EL (cell line): ENCODE measurements around the gene IL1RAPL2.
"Not testable (repeated sequence)": the region's sequence is repeated elsewhere in the genome, so short reads cannot be mapped to it uniquely, and the experiment has no call there.

Experiments
- DNase-seq: peaks from one replicate; pipeline ENCODE4 v3.0.0-alpha.2; 2016

The IL1RAPL2 gene

GRCh38 chrX:104863466-104863865 lies 297.5 kb downstream of the IL1RAPL2 start:
- no peak for DNase-seq

GRCh38 chrX:104864296-104864695 lies 298.3 kb downstream of the IL1RAPL2 start:
- no peak for DNase-seq

- DNase-seq = no peak
Observed at GRCh38 chrX:104877504-104877903, 311.5 kb downstream of the IL1RAPL2 start.

GRCh38 chrX:104902070-104902469 lies 336.1 kb downstream of the IL1RAPL2 start:
- DNase-seq = no peak

- not testable (repeated sequence) for DNase-seq
Observed at GRCh38 chrX:104909694-104910093, 343.7 kb downstream of the IL1RAPL2 start.

GRCh38 chrX:104913348-104913747 lies 347.3 kb downstream of the IL1RAPL2 start:
- DNase-seq = no peak

GRCh38 chrX:104914686-104915085 lies 348.7 kb downstream of the IL1RAPL2 start:
- DNase-seq = not testable (repeated sequence)

- DNase-seq = no peak
Observed at GRCh38 chrX:104918122-104918521, 352.1 kb downstream of the IL1RAPL2 start.

- DNase-seq = no peak
Observed at GRCh38 chrX:104921584-104922205, 355.7 kb downstream of the IL1RAPL2 start.

- peak; percentile 47 for DNase-seq
Observed at GRCh38 chrX:104922206-104922621, 356.2 kb downstream of the IL1RAPL2 start.

GRCh38 chrX:104929324-104929723 lies 363.3 kb downstream of the IL1RAPL2 start:
- no peak for DNase-seq

- no peak for DNase-seq
Observed at GRCh38 chrX:104935581-104935980, 369.6 kb downstream of the IL1RAPL2 start.

GRCh38 chrX:104953251-104953650 lies 387.3 kb downstream of the IL1RAPL2 start:
- no peak for DNase-seq

- DNase-seq = no peak
Observed at GRCh38 chrX:104961926-104962325, 395.9 kb downstream of the IL1RAPL2 start.

- no peak for DNase-seq
Observed at GRCh38 chrX:104968241-104968640, 402.2 kb downstream of the IL1RAPL2 start.

- no peak for DNase-seq
Observed at GRCh38 chrX:104972737-104973136, 406.7 kb downstream of the IL1RAPL2 start.

- DNase-seq = no peak
Observed at GRCh38 chrX:104987063-104987462, 421.1 kb downstream of the IL1RAPL2 start.

GRCh38 chrX:104988038-104988437 lies 422.0 kb downstream of the IL1RAPL2 start:
- no peak for DNase-seq

GRCh38 chrX:104995546-104995945 lies 429.5 kb downstream of the IL1RAPL2 start:
- no peak for DNase-seq

- DNase-seq = no peak
Observed at GRCh38 chrX:105006103-105006502, 440.1 kb downstream of the IL1RAPL2 start.

- no peak for DNase-seq
Observed at GRCh38 chrX:105006996-105007395, 441.0 kb downstream of the IL1RAPL2 start.

- no peak for DNase-seq
Observed at GRCh38 chrX:105013719-105014118, 447.7 kb downstream of the IL1RAPL2 start.

- no peak for DNase-seq
Observed at GRCh38 chrX:105017641-105018040, 451.6 kb downstream of the IL1RAPL2 start.

- DNase-seq = no peak
Observed at GRCh38 chrX:105018865-105019264, 452.9 kb downstream of the IL1RAPL2 start.

- DNase-seq = not testable (repeated sequence)
Observed at GRCh38 chrX:105028962-105029361, 463.0 kb downstream of the IL1RAPL2 start.
